Fibroblast of villous mesenchyme (primary cell): ENCODE results near the gene COL4A6. TPM values are rescaled to one million over a fixed set of nuclear protein-coding genes. Genes with fewer than 3 reads are reported as not detected.
"Not testable (repeated sequence)": the region's sequence is repeated elsewhere in the genome, so short reads cannot be mapped to it uniquely, and the experiment has no call there.

Source experiments
- DNase-seq: peaks from one replicate; pipeline ENCODE4 v3.0.0-alpha.2; 2010; ENCODE audit warnings: low read depth
- H3K4me3 ChIP-seq: 2 replicates; pipeline ENCODE4 v1.5.1; 2011; ENCODE audit warnings: low read depth, mild to moderate bottlenecking, low read length
- total RNA-seq: library from RNA; depleted of rRNA; stranded (reverse); fragments of >200 nt; gene quantifications from 2 replicates; pipeline ENCODE4 v1.2.3, GENCODE V29; 2012
- TF ChIP-seq, protein P1 (sequence below): IDR thresholded peaks from 2 replicates; pipeline ENCODE4 v1.5.1; 2012; ENCODE audit warnings: low read depth, mild to moderate bottlenecking, low read length; ENCODE audit not compliant: insufficient read depth

The COL4A6 gene
- total RNA-seq, 1 donor = 1.7 TPM

DNA sequence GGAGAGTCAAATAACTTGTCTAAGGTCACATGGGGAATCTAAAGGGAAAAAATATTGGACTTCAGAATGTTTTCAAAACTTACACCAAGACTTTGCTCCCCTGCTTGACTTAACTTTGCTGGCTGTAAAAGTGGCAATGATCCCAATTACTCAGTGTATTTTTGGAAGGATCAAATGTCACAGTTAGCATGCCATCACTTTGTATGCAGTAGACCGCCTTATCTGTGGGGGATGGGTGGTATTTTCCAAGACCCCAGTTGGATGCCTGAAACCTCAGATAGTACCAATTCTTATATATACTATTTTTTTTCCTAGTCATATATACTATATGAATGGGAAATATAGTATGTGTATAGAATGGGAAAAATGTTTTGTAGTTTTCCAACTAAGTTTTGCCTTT is 53.4 kb downstream of the COL4A6 start:
- no peak for DNase-seq
- H3K4me3 ChIP-seq = no peak overlapping the region
- TF ChIP-seq, protein P1, sequence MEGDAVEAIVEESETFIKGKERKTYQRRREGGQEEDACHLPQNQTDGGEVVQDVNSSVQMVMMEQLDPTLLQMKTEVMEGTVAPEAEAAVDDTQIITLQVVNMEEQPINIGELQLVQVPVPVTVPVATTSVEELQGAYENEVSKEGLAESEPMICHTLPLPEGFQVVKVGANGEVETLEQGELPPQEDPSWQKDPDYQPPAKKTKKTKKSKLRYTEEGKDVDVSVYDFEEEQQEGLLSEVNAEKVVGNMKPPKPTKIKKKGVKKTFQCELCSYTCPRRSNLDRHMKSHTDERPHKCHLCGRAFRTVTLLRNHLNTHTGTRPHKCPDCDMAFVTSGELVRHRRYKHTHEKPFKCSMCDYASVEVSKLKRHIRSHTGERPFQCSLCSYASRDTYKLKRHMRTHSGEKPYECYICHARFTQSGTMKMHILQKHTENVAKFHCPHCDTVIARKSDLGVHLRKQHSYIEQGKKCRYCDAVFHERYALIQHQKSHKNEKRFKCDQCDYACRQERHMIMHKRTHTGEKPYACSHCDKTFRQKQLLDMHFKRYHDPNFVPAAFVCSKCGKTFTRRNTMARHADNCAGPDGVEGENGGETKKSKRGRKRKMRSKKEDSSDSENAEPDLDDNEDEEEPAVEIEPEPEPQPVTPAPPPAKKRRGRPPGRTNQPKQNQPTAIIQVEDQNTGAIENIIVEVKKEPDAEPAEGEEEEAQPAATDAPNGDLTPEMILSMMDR = no peak

DNA sequence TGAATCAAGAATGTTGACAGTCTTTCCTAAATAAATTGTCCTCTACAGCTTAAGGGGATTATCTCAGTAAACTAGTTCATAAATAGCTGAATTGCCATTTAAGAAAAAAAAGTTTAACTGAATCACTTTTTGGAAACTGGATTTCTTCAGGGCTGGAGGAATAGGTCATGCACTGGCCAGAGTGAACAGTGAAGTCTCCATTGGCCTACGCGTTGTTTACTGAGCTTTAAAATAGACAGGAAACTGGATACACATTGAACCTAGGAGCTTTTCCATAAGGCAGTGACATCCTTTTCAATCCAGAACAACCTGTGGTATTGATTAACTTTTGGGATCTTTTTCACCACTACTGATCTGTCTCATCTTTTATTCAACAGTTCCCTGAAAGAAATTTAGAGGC is 58.0 kb downstream of the COL4A6 start:
- no peak for DNase-seq
- TF ChIP-seq, protein P1 = no peak
- no peak overlapping the region for H3K4me3 ChIP-seq

DNA sequence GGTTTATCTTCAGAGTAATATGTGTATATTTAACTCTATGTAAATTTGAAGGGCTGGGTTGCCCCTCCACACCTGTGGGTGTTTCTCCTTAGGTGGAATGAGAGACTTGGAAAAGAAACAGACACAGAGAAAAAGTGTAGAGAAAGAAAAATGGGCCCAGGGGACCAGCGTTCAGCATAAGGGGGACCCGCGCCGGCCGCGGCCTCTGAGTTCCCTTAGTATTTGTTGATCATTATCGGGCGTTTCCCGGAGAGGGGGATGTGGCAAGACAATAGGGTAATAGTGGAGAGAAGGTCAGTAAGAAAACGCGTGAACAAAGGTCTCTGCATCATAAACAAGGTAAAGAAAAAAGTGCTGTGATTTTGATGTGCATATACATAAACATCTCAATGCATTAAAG is 61.4 kb downstream of the COL4A6 start:
- DNase-seq, H3K4me3 ChIP-seq: not testable (repeated sequence)

DNA sequence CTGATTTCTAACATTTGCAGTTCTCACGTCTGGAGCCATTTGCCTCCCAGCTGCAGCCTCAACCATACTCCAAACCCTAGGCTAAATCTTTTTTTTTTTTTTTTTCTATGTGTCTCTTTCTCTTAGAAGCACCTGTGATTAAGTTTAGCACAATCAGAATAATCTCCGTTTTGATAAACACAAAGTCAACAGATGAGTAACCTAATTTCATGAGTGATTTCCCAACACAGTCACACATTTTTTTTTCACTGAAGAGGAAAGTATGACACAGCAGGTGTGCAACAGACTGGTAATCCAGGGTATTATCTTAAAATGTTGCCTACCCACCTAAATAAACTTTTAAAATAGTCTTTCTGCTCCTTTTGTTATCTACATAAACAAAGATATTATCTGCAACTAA is 62.6 kb downstream of the COL4A6 start:
- not testable (repeated sequence) for H3K4me3 ChIP-seq, DNase-seq

DNA sequence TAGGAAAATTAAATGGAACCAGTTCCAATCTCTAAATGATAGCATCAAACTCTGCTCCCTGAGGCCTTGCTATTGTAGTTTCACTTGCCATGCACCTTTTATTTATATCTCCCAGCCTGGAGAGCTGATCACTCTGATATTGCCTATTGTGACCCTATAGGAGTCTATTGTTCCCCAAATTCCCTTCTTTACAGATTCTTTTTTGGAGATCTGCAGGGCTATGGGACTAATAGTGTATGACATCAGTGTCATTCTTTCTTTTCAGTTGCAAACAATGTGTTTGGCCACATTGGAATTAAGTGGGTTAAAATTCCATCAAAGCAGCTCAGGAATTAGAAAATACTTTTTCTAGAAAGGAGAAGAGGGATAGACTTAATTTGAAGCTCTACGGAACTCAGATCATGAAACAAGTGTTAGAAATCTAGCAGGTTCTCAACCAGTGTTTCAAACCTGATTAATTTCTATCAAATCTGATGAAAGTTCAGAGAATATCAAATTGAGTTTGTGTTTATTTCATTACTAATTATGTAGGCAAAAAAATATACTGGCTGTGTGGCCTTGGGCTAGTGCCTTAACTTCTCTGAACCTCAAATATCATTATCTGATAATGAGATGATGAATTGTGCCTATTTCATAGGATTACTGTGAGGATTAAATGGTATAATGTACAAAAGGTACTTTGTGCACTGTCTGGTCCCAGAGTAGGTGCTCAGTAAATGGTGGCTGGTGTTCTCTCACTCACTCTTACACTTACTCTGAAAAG is 71.4 kb downstream of the COL4A6 start:
- no peak for DNase-seq
- TF ChIP-seq, protein P1 = no peak
- H3K4me3 ChIP-seq = no peak overlapping the region

DNA sequence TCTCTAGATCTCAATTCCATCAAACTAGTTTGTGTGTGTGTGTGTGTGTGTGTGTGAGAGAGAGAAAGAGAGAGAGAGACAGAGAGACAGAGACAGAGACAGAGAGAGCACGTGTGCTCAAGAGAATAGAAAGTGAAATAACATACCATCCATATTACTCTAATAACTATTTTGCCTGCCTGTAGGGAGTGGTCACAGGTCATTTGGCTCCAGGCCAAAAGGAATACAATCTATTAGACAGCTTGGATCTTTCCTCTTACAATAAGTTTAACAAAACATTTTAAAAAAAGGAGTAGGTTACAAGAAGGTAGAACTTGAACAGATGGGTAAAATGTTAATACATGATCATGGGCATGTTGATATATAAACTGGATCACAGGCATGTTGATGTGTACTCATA is 76.2 kb downstream of the COL4A6 start:
- H3K4me3 ChIP-seq = no peak overlapping the region
- peak; percentile 27 for DNase-seq
- TF ChIP-seq, protein P1 = no peak

DNA sequence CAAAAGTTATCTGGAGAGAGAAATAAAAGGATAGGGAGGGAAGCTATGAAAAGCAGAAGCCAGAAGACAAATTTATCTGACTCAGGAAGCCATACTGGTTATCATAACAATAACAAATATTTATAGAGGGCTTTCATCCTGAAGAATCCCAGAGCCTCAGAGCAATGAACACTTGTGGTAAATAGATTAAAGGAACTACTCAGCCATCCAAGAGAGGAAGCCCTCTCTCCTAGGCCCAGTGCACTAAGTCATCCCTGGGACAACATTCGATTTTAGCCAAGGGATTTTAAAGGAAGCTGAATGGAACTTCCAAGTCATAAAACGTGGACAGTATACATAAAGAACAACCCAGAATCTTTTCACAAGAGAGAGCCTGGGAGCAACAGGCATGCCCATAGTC is 76.9 kb downstream of the COL4A6 start:
- TF ChIP-seq, protein P1 = no peak
- DNase-seq = peak; percentile 93
- no peak overlapping the region for H3K4me3 ChIP-seq
